NCI-H1092 treated with DMSO at 0.1 percent for 48 hours (cell line): Measurements from ENCODE around the gene MZF1.
"Not testable (repeated sequence)": the region's sequence is repeated elsewhere in the genome, so short reads cannot be mapped to it uniquely, and the experiment has no call there.

ENCODE experiments used
- DNase-seq: peaks from one replicate; lab custom pipeline; 2025; lab: John Stamatoyannopoulos, UW

The MZF1 gene

DNA sequence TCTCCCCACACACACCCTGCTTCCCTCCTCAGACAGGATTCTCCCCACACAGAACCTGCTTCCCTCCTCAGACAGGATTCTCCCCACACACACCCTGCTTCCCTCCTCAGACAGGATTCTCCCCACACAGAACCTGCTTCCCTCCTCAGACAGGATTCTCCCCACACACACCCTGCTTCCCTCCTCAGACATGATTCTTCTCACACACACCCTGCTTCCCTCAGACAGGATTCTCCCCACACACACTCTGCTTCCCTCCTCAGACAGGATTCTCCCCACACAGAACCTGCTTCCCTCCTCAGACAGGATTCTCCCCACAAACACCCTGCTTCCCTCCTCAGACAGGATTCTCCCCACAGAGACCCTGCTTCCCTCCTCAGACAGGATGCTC lies 34.0 kb downstream of the MZF1 start:
- DNase-seq, result not testable (repeated sequence)

DNA sequence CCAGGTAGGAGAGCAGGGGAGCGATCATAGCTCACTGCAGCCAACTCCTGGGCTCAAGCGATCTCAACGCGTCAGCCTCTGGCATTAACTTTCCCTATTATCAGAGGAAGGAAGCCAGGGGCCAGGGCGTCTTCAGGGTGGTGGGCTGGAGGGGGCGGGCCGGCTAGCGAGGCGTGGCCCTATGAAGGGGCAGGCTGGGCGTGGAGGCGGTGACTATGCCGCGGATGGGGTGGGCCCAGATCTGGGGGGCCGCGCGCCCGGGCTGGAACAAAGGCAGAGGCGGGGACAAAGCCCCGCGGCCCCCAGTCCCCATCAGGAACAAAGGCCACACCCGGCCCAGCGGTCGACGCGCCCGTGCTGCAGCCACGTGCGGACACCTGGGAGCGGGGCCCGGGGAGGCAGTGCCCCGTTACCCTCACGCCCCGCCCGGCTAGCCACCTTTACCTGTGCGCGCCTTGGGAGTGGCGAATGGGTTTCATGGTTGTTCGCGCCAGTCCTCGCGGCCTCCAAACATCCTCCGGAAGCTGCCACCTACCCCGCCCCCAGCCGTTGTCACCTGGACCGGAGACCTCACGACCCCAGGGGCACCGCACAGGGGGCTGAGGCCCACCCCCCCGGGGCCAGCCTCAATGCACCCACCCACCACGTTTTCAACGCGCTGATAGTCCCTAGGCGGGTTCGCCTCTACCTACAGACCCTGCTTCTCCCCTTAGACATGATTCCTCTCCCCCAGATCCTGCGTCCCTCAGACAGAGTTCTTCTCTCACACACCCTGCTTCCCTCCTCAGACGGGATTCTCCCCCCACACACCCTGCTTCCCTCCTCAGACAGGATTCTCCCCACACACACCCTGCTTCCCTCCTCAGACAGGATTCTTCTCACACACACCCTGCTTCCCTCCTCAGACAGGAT lies 34.6 kb downstream of the MZF1 start:
- DNase-seq, result no peak

DNA sequence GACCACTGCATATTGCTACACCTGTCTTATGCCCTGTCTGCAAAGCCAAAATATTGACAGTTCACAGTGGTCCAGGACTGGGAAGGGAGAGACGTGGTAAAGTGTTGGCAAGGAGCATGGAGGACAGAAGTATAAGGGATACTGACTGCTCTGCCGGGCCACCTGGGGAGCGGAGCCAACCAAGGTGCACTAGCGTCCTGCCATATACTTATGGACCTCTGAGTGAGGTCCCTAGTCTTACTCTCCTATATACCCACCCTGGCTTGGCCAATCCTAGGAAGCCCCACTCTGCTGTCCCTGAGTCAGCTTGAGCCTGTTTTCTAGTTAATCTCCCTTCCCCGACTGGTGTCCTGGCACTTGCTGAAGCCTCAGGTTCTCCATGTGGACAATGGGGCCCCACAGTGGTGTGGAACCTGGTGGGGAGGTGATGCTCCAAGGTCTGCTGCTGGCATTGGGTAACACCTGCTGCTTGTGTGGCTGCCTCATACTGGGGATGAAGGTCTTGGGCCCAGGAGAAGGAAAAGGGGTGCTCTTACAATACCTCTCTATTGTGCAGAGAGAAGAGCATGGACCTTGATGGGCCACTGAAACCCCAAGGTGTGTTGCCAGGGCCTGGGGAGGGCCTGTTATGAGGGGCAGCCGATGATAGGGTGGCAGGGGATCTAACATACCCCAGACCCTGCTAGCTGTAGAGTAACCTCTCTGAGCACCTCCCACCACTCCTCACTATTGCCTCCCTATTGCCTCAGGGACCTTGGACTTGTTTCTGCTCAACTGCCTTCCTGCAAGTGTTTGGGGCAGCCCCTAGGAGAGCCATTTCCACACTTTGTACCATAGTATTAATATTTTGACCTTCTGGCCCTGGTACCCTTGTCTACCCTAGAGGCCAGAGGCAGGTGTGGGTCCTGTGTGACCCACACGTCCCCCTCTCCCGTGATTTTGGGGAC lies 36.0 kb downstream of the MZF1 start:
- no peak for DNase-seq

DNA sequence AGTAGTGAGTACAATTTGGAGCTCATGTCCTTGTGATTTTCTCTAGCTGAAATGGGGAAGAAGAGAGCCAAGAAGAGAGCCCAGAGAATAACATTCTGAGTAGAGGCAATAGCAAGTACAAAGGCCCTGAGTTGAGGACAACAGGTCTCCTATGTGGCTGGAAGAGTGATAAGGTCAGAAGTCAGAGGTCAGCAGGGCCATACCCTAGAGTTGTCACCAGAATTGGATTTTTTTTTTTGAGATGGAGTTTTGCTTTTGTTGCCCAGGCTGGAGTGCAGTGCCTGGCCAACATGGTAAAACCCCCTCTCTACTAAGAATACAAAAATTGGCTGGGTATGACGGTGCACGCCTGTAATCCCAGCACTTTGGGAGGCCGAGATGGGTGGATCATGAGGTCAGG lies 37.3 kb downstream of the MZF1 start:
- DNase-seq, result no peak

DNA sequence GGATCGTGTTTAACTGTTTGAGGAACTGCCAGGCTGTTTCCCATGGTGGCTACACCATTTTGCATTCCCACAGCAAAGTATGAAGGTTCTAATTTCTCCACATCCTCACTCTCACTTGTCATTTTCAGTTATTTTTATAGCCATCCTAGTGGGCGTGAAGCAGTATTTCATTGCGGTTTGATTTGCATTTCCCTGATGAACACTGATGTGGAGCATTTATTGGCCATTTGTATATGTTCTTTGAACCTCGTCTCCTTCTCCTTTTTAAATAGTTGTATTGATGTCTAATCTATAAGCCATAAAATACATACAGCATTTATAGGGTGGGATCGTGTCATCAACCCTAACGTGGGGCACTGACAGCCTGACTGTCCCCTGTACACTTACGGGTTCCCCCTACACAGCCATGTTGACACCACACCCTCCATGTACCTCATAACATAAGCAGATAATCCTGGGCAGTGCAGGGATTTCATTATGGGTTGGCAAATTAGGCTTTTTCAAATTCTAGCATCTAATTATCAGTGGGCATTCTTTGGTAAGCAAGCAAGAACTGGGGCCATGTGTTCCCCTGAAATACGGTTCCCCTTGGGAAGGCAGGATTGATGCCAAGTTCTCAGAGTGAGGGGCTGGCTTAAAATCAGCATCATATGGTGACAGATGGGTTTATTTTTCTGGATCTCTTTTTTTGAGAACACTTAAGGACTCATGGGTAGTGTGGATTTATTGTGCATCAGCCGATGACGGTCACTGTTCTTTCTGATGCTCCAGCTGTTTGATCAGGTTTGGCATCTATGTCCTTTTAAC lies 41.9 kb downstream of the MZF1 start:
- no peak for DNase-seq

DNA sequence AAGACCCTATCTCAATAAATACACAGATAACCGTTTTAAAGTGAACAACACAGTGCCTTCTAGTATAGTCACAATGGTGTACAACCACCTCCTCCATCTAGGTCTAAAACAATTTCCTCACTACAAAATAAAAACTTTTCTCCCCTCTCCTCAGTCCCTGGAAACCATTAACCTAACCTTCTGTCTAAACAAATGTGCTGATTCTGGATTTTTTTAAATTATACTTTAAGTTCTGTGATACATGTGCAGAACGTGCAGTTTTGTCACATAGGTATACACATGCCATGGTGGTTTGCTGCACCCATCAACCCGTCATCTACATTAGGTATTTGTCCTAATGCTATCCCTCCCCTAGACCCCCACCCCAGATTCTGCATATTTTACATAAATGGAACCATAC lies 43.7 kb downstream of the MZF1 start:
- DNase-seq, result no peak

DNA sequence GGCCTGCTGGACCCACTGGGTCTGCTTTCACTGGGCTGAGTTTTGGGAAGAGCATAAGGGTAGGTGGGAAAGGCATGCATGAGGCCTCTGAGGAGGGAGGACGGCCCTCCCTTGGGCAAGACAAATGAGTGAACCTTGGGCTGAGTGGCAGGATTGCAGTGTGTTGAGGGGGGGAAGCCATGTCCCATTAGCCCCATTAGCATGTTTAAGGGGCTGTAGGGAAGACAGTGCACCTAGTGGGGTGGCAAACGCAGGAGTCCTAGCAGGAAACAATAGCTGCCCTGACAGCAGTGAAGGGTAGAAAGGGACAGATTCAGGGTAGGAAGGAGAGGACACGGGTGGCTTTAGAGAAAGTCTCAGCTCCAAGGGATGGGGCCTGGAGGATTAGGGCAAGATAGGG lies 50.4 kb downstream of the MZF1 start:
- DNase-seq, result no peak

DNA sequence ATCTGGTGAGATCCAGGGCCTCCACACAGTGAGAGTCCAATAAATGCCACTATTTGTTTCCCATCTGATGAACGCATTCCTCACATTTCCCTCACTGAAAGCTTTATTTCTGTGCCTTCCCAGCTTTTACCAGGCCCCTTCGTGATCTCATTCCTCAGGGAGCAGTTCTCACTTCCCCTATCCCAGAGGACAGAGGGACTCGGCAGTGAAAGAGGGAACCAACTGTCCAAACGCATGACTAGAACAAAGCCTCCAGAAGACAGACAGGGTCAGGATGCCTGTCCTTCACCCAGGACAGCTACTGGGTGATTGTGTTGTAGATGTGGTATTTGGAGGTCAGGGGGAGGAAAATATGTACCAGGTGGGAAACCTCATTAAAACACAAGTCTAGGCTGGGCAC lies 51.5 kb downstream of the MZF1 start:
- no peak for DNase-seq

DNA sequence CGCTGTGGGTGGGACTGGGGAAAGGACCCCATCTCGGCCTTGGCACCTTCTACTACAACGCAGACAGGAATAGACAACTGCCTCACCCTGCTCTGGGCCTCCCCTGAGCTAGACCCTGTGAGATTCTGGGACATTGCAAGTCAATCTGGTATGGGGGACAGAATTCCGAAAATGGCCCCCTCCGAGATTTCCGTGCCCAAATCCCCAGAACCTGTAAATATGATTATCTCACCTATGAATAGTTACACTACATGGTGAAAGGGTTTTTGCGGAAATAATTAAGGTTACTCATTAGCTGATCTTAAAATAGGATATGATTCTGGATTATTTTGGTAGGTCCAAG lies 52.9 kb downstream of the MZF1 start:
- DNase-seq, result no peak

DNA sequence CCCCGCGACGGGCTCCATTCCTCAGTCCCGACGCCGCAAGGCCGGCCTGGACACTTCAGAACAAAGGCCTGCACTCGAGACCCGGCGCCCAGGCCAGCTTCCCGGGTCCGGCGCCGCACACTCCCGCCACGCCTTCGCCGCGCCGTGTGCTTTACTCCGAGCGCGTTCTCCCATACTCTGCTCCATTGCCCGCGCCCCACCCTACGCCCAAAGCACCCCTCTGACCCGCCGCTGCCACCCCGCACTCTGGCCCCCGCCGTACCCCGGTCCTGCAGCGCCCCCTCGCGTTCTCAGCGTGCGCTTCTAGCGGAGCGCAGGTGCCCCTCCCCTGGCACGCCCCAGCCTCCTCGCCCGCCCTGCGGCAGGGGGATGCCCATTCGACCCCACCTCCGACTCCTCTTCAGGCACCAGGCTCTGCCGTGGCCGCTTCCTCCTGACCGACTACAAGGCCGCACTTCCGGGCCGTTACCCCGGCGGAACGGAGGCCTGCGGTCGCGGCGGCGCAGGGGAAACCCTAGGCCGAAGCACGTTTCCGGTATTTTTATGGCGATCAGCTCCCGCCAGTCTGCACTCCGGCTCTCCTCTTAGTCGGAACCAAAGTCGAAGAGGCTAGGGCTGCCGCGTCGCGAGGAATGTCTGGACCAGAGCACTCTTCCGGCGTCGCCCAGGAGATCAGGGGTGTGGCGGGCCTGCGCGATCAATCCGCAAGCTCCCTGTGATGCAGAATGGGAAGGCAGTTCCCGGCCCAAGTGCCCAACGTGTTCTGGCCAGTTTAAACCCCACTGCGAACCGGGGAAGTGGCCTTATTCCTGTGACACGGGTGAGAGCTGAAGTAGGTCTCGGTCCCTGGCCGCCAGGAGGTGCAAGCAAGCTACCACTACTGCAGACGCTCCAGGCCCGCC lies 53.5 kb downstream of the MZF1 start, which contains the start of gene ZBTB45:
Gene ZBTB45 (minus strand): TSS at position 456 of the 902 bp plus-strand sequence. CDS start 2,137 bp downstream, outside the sequence.
- DNase-seq, result peak; percentile 93

DNA sequence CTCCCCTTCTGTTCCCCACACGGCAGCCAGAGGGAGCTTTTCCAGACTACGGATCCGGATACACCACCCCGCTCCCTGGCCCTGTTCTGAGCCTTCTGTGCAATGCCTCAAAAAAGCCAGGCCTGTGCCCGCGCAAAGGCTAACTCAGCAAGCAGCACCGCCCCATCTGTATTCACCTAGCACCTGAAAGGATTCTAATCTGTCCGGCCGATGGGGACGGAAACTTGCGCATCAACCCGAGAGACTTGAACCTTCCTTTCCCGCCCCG lies 54.1 kb downstream of the MZF1 start:
- DNase-seq, result peak; percentile 54

DNA sequence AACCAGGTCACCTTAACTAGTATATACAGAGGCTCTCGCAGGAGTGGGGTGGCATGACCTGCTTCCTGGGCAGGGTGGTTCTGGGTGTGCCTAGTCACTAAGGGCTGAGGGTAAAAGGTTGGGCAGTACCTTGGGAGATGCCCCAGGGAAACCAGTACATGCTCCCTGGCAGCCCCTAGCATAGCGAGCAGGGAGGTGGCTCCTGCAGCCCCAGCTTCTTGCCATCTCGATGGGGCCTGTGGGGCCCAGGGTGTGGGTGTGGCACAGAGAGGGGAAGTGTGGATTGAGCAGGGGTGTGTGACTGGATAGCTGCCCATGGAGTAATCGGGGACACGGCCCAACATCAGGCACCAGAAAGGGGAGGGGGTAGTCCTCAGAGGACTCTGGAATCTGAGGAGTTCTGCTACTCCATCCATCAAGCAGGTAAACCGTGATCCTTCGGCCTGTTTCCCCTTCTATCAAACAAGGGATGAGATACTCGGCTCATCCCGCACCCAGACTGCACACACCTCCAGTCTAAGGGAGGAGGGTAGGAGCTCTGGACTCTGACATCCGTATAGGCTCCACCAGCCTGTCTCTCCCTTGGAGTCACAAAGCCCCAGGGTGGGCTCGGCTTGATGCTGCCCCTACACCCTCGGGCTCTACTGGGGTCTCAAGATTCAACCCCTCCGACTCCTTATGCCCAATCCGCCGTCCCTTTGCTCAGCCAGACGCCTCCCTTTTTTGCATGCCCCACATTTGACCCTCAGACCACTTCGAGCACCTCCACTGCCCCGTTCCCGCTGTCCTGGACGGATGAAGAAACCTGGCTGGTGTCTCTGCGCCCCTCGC lies 54.7 kb downstream of the MZF1 start:
- no peak for DNase-seq

DNA sequence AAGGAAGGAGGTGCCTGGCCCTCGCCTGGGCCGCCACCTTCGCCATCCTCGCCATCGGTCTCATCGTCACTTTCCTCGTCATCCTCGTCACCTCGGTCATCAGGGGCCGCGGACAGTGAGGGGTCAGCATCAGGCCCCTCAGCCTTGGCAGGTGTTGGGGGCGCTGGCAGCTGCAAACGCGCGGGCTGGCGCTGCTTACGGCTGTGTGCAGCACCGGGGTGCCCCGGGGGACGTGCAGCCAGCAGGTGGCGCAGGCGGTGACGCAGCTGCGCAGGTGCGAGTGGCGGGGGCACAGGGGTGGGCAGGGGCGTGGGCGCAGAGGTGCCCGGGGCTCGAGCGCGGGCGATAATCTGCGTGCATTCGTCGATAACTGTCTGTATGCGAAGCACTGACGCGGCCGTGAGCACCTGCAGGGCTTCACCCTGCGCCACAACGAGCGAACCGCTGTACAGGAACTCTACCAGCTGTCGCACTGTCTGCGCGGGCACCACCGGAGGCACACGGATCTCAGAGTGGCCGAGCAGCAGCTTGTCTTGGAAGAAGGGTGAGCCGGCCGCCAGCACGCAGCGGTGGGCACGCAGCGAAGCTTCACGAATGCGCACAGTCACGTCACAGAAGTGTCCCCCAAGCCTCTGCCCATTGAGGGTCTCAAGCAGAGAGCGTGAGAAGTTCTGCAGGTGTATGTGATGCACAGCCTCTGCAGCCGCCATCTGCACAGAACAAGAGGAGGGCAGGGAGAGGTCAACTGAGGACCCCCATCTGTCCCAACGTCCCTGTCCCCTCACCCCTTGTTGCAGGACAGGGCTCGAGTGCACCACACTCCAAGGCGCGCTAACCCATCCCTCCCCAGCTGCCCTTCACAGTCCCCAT lies 55.9 kb downstream of the MZF1 start:
- DNase-seq, result no peak

DNA sequence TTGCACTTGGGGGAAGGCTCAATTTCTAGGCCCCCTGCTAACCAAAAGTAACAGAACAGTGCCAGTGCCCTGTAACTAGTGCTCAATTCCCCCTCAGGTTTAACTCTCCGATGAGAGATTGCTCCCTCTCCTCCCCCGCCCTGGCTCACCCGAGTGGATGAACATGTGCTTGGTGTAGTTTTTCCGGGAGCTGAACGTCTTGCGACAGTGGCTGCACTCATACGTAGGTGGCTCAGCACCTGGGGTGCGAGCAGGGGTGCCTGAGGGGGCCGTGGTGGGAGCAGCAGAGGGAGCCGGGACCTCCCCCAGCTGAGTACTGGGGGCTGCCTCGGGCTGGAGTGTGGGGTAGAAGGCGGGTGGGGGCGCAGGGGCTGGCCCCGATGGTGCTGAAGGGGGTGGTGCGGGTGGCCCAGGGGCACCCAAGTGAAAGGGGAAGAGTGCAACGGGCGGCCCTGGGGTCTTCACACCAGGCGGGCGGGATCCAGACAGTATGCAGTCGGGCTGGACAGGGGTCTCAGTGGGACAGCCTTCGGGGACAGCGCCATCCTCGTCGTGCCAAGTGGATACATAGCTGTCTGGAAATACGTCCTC lies 56.8 kb downstream of the MZF1 start:
- DNase-seq, result no peak

DNA sequence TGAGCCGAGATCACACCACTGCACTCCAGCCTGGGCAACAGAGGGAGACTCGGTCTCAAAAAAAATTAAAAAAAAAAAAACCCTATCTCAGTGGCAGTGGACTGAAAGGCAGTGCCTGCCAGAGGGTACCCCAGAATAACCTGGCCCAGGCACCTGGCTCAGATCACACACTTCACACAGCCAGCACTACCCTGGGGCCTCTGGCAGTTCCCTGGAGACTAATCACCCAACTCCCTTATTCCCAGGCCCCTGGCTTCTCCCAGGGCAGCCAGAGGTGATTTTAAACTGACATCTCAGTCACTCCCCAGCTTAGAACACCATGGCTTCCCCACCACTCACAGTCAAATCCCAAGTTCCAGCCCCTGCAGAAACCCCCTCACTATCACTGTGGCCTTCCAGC lies 57.9 kb downstream of the MZF1 start:
- no peak for DNase-seq

DNA sequence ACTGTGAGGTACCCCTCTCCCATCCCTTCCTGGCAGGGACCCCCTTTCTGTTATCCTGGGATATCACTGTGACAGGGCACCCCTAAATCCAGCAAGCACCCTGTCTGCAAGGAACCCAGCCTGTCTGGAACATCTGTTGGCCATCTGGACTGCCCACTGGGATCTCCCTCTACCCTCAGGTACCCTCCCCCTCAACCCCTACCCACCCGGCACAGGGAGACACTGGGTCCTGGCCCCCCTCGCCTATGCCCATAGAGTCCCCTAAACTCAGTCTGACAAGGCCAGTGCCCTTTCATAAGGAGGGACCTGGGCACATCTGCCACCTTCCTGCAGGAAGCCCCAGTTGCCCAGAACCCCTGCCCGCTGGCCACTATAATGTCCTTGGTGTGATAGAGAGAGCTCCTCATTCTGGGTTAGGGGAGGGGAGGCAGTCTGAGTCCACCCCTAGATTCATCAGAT lies 58.5 kb downstream of the MZF1 start:
- no peak for DNase-seq

DNA sequence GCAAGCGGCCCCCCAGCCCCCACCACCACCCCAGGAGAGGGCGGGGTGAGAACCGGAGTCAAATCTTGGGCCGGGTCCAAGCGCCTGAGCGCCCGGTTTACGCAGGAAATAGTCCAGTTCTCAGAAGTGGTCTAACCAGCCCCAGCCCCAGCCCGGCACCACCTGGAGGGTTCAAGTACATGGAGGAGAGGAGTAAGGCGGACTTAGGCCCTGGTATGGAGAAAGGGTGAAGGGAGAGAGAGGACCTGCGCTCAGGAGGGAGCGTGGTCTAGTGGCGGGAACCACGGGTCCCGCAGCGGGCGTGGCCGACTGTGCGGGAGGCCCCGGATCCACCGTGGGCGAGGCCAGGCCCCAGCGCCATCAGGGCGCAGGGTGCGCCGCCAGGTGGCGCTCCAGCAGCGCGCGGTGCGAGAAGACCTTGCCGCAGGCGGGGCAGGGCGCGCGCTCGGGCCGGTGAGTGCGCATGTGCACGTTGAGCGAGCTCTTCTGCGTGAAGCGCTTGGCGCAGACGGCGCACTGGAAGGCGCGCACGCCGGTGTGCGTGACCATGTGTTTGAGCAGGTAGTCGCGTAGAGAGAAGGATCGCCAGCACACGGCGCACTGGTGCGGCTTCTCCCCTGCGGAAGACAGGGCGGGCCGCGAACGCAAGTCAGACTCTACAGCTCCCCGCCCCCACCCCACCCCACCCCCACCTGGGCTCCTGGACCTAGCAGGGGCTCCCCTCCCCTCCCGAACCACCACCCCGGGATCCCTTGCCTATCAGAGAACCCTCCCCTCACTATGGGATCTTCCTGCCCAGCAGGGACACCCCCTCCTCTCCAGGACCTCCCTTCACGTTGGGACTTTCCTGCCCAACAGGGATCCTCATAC lies 59.2 kb downstream of the MZF1 start:
- peak; percentile 81 for DNase-seq

DNA sequence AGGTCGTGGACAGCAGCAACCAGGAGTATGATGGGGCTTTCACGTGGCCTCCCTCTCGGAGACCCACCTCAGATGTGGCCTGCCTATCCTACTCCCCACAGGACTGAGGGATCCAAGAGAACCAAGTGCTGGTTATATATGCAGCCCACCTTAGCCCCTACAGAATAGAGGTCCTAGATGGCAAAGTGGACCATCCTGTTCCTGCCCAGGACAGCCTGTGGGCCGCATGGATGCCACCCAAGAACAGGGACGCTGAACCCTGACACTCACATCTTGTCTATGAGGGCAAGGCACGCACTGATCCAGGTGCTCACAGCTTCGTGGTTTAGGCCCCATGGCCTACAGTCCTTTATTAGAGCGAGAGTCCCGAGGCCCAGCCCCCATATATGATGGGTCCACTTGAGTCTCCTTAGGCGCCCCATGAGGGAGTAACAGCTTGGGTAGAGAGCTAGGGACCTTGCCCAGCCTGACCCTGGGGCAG lies 59.9 kb downstream of the MZF1 start:
- DNase-seq, result no peak
